ENCODE measurements around the gene OTOS.

GRCh38 chr2:240147911-240148587 lies 7.6 kb upstream of the OTOS start:
- TF ChIP-seq CTCF (conservative IDR thresholded peaks at IDR 0.05; ENCODE audit: low read depth, low read length) (no peak), EZH2 (IDR thresholded peaks at IDR 0.05; ENCODE audit: borderline replicate concordance, low read depth, low read length, poor library complexity, severe bottlenecking) (no peak)

Measured in A673 (cell line).